SU-DHL-6 (cell line): ENCODE results near the gene RELCH.

Source experiments
- CTCF ChIP-seq: fragments of 200-600 bp; sonication (generic); IDR thresholded peaks from one replicate; pipeline ENCODE4 v1.5.1; 2017; ENCODE audit warnings: antibody characterized with exemption, mild to moderate bottlenecking, low read length, moderate library complexity; ENCODE audit not compliant: insufficient read depth, poor library complexity, severe bottlenecking
- EZH2phosphoT487 ChIP-seq: fragments of 200-600 bp; sonication (generic), shearing (Covaris generic); conservative IDR thresholded peaks from 2 replicates; pipeline ENCODE4 v1.6.1; 2018; ENCODE audit warnings: mild to moderate bottlenecking, antibody characterized with exemption, low read length, moderate library complexity, mixed read lengths

DNA sequence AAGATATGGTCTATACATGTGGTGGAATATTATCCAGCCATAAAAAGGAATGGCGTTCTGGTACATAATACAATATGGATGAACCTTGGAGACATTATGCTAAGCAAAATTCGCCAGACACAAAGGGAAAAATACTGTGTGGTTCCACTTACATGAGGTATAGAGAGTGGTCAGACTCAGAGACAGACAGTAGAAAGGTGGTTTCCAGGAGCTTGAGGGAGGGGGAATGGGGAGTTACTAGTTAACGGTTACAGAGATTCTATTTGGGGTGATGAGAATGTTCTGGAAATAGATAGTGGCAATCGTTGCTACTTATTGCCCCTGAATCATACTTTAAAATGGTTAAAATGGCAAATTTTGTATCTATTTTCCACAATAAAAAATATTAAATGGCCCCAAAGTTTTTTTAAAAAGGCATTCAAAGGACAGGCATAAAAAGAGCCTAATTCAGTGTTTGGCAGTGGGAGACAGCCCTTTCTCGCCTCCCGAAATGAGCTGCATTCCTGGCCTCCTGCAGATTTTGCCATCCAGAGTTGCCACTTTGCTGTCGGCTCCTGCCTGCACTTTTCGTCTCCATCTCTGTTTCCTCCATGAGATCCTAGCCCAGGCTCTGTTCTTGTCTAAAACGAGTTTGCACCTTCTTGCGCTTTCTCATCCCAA, 151.5 kb downstream of the RELCH start:
- no peak for TF ChIP-seq CTCF
- no peak for TF ChIP-seq EZH2phosphoT487
